ENCODE results near the gene TMEM200A. TPM values are rescaled to one million over a fixed set of nuclear protein-coding genes. Genes with fewer than 3 reads are reported as not detected.
"Not testable (repeated sequence)": the region's sequence is repeated elsewhere in the genome, so short reads cannot be mapped to it uniquely, and the experiment has no call there.

The TMEM200A gene
- 21.4 TPM for total RNA-seq

GRCh38 chr6:130365166-130366106, at the start of gene TMEM200A:
TSS of gene TMEM200A (plus strand) at chr6:130366017. CDS start at chr6:130440423, 74,406 bp downstream.
- H3K4me3 ChIP-seq (ENCODE audit: low read length in 3 of 3), result peak within 1 kb of the TSS; percentile 51 to 65 (median 63)

GRCh38 chr6:130320908-130321307, 44.9 kb upstream of the TMEM200A start:
- no peaks in the 10 kb centered on the region for H3K9me3 ChIP-seq (ENCODE audit: control insufficient read depth in 3 of 3, low read length in 3 of 3)
- no peaks in the 10 kb centered on the region for H3K4me1 ChIP-seq (ENCODE audit: control insufficient read depth in 3 of 3, insufficient read depth in 3 of 3, low read length in 3 of 3)
- H3K36me3 ChIP-seq (ENCODE audit: control insufficient read depth in 3 of 3, insufficient read depth in 3 of 3, low read length in 3 of 3), result no peaks in the 10 kb centered on the region
- no peak overlapping the region for H3K27ac ChIP-seq (ENCODE audit: low read depth, low read length)
- H3K9ac ChIP-seq (ENCODE audit: low read depth in 1 of 3, low read length in 3 of 3), result no peak overlapping the region
- no peak overlapping the region for H3K4me3 ChIP-seq (ENCODE audit: low read length in 3 of 3)
- no peaks in the 10 kb centered on the region for H3K27me3 ChIP-seq (ENCODE audit: control insufficient read depth in 3 of 3, insufficient read depth in 3 of 3, low read length in 3 of 3)

More at GRCh38 chr6:130365166-130366106, at the start of gene TMEM200A:
- Histone ChIP-seq H3K27ac (ENCODE audit: low read depth, low read length) (no peak within 1 kb of the TSS), H3K9me3 (ENCODE audit: control insufficient read depth in 3 of 3, low read length in 3 of 3) (no peaks in the 10 kb centered on the region), H3K4me1 (ENCODE audit: control insufficient read depth in 3 of 3, insufficient read depth in 3 of 3, low read length in 3 of 3) (peaks cover 3 to 7% (median 4%) of the 10 kb centered on the region in 3 donors), H3K36me3 (ENCODE audit: control insufficient read depth in 3 of 3, insufficient read depth in 3 of 3, low read length in 3 of 3) (no peaks in the 10 kb centered on the region), H3K27me3 (ENCODE audit: control insufficient read depth in 3 of 3, insufficient read depth in 3 of 3, low read length in 3 of 3) (peaks cover 15 to 21% (median 20%) of the 10 kb centered on the region in 3 donors), H3K9ac (ENCODE audit: low read depth in 1 of 3, low read length in 3 of 3) (peak within 1 kb of the TSS; percentile 26 to 55 (median 37))

DNA sequence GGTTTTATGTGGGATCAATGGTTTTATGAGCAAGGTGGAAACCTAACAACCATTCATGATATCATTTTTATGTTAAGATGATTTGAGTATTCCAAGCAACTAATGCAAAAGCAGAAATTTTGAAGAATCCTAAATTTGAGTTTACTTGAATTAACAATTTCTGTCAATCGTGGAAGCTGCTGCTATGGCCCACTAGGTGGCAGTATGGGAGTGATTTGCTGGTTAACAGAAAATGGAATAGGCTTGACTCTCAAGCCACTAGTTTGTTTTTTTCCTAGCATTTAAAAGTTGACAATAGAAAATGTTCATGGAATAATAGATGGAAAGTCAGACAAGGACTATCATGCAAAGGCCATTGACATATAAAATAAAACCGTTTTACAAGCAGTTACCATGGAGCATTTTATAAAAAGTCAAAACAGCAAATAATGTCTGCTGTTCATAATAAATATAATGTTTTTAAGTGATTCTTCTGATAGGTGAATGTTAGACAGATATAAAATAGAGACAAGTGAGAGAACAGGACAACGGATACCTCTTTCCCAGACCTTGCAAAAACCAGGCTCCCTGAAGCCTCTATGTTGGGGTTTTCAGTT, 43.0 kb upstream of the TMEM200A start:
- H3K4me1 ChIP-seq (ENCODE audit: control insufficient read depth in 3 of 3, insufficient read depth in 3 of 3, low read length in 3 of 3), result no peaks in the 10 kb centered on the region
- H3K4me3 ChIP-seq (ENCODE audit: low read length in 3 of 3), result no peak overlapping the region
- no peaks in the 10 kb centered on the region for H3K36me3 ChIP-seq (ENCODE audit: control insufficient read depth in 3 of 3, insufficient read depth in 3 of 3, low read length in 3 of 3)
- no peaks in the 10 kb centered on the region for H3K27me3 ChIP-seq (ENCODE audit: control insufficient read depth in 3 of 3, insufficient read depth in 3 of 3, low read length in 3 of 3)
- H3K9ac ChIP-seq (ENCODE audit: low read depth in 1 of 3, low read length in 3 of 3), result no peak overlapping the region
- H3K9me3 ChIP-seq (ENCODE audit: control insufficient read depth in 3 of 3, low read length in 3 of 3), result no peaks in the 10 kb centered on the region
- no peak overlapping the region for H3K27ac ChIP-seq (ENCODE audit: low read depth, low read length)

DNA sequence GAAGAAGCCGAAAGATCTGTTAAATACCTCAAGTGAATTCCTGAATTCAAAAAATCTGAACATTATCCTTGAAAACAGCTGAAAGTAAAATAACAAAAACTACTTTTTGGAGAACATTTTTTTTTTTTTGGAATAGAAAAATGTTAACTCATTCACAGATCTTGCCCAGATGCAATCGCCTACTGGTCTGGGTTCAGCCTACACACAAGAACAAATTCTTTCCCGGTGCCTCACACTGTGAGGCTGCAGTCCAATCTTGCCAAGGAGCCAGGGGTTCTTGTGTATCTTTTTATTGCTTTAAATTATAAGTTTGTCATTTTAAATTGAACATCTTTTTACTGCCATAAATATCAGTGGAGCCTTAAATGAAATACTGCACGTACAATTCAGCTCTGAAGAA, 41.2 kb upstream of the TMEM200A start:
- Histone ChIP-seq H3K27ac (ENCODE audit: low read depth, low read length) (no peak overlapping the region), H3K9me3 (ENCODE audit: control insufficient read depth in 3 of 3, low read length in 3 of 3) (no peaks in the 10 kb centered on the region), H3K4me1 (ENCODE audit: control insufficient read depth in 3 of 3, insufficient read depth in 3 of 3, low read length in 3 of 3) (no peaks in the 10 kb centered on the region), H3K27me3 (ENCODE audit: control insufficient read depth in 3 of 3, insufficient read depth in 3 of 3, low read length in 3 of 3) (no peaks in the 10 kb centered on the region), H3K9ac (ENCODE audit: low read depth in 1 of 3, low read length in 3 of 3) (no peak overlapping the region), H3K4me3 (ENCODE audit: low read length in 3 of 3) (no peak overlapping the region), H3K36me3 (ENCODE audit: control insufficient read depth in 3 of 3, insufficient read depth in 3 of 3, low read length in 3 of 3) (no peaks in the 10 kb centered on the region)

GRCh38 chr6:130326496-130326895, 39.3 kb upstream of the TMEM200A start:
- Histone ChIP-seq H3K4me1 (ENCODE audit: control insufficient read depth in 3 of 3, insufficient read depth in 3 of 3, low read length in 3 of 3) (no peaks in the 10 kb centered on the region), H3K9ac (ENCODE audit: low read depth in 1 of 3, low read length in 3 of 3) (no peak overlapping the region), H3K9me3 (ENCODE audit: control insufficient read depth in 3 of 3, low read length in 3 of 3) (no peaks in the 10 kb centered on the region), H3K27ac (ENCODE audit: low read depth, low read length) (no peak overlapping the region), H3K36me3 (ENCODE audit: control insufficient read depth in 3 of 3, insufficient read depth in 3 of 3, low read length in 3 of 3) (no peaks in the 10 kb centered on the region), H3K27me3 (ENCODE audit: control insufficient read depth in 3 of 3, insufficient read depth in 3 of 3, low read length in 3 of 3) (no peaks in the 10 kb centered on the region), H3K4me3 (ENCODE audit: low read length in 3 of 3) (no peak overlapping the region)

DNA sequence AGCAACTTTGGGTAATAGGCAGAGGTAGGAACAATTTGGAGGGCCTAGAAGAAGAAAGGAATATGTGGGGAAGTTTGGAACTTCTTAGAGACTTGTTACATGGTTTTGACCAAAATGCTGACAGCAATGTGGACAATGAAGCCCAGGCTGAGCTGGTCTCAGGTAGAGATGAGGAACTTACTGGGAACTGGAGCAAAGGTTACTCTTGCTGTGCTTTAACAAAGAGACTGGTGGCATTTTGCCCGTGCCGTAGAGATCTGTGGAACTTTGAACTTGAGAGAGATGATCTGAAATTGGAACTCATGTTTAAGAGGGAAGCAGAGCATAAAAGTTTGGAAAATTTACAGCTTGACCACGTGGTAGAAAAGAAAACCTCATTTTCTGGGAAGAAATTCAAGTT, 28.3 kb upstream of the TMEM200A start:
- Histone ChIP-seq H3K36me3 (ENCODE audit: control insufficient read depth in 3 of 3, insufficient read depth in 3 of 3, low read length in 3 of 3) (no peaks in the 10 kb centered on the region), H3K9me3 (ENCODE audit: control insufficient read depth in 3 of 3, low read length in 3 of 3) (no peaks in the 10 kb centered on the region), H3K27me3 (ENCODE audit: control insufficient read depth in 3 of 3, insufficient read depth in 3 of 3, low read length in 3 of 3) (no peaks in the 10 kb centered on the region), H3K27ac (ENCODE audit: low read depth, low read length) (no peak overlapping the region), H3K4me1 (ENCODE audit: control insufficient read depth in 3 of 3, insufficient read depth in 3 of 3, low read length in 3 of 3) (no peaks in the 10 kb centered on the region), H3K4me3 (ENCODE audit: low read length in 3 of 3) (no peak overlapping the region), H3K9ac (ENCODE audit: low read depth in 1 of 3, low read length in 3 of 3) (no peak overlapping the region)

GRCh38 chr6:130346324-130346723, 19.5 kb upstream of the TMEM200A start:
- not testable (repeated sequence) for H3K9ac ChIP-seq (ENCODE audit: low read depth in 1 of 3, low read length in 3 of 3); H3K9me3 ChIP-seq (ENCODE audit: control insufficient read depth in 3 of 3, low read length in 3 of 3); H3K4me1 ChIP-seq (ENCODE audit: control insufficient read depth in 3 of 3, insufficient read depth in 3 of 3, low read length in 3 of 3); H3K27ac ChIP-seq (ENCODE audit: low read depth, low read length); H3K27me3 ChIP-seq (ENCODE audit: control insufficient read depth in 3 of 3, insufficient read depth in 3 of 3, low read length in 3 of 3); H3K4me3 ChIP-seq (ENCODE audit: low read length in 3 of 3); H3K36me3 ChIP-seq (ENCODE audit: control insufficient read depth in 3 of 3, insufficient read depth in 3 of 3, low read length in 3 of 3)

DNA sequence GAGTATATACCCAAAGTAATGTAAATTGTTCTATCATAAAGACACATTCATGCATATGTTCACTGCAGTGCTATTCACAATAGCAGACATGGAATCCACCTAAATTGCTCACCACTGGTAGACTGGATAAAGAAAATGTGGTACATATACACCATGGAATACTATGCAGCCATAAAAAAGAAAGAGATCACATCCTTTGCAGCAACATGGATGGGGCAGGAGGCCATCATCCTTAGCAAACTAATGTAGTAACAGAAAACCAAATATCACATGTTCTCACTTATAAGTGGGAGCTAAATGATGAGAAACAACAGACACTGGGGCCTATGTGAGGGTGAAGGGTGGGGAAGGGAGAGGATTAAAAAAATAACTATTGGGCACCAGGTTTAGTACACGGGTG, 11.5 kb upstream of the TMEM200A start:
- Histone ChIP-seq H3K9ac (ENCODE audit: low read depth in 1 of 3, low read length in 3 of 3) (no peak overlapping the region), H3K36me3 (ENCODE audit: control insufficient read depth in 3 of 3, insufficient read depth in 3 of 3, low read length in 3 of 3) (no peaks in the 10 kb centered on the region), H3K27me3 (ENCODE audit: control insufficient read depth in 3 of 3, insufficient read depth in 3 of 3, low read length in 3 of 3) (no peaks in the 10 kb centered on the region), H3K9me3 (ENCODE audit: control insufficient read depth in 3 of 3, low read length in 3 of 3) (no peaks in the 10 kb centered on the region), H3K4me1 (ENCODE audit: control insufficient read depth in 3 of 3, insufficient read depth in 3 of 3, low read length in 3 of 3) (no peaks in the 10 kb centered on the region), H3K27ac (ENCODE audit: low read depth, low read length) (no peak overlapping the region), H3K4me3 (ENCODE audit: low read length in 3 of 3) (no peak overlapping the region)

- no peak overlapping the region for H3K27ac ChIP-seq (ENCODE audit: low read depth, low read length)
- H3K27me3 ChIP-seq (ENCODE audit: control insufficient read depth in 3 of 3, insufficient read depth in 3 of 3, low read length in 3 of 3), result no peaks in the 10 kb centered on the region
- H3K4me1 ChIP-seq (ENCODE audit: control insufficient read depth in 3 of 3, insufficient read depth in 3 of 3, low read length in 3 of 3), result no peaks in the 10 kb centered on the region
- H3K9ac ChIP-seq (ENCODE audit: low read depth in 1 of 3, low read length in 3 of 3), result no peak overlapping the region
- H3K4me3 ChIP-seq (ENCODE audit: low read length in 3 of 3), result no peak overlapping the region
- H3K9me3 ChIP-seq (ENCODE audit: control insufficient read depth in 3 of 3, low read length in 3 of 3), result no peaks in the 10 kb centered on the region
- H3K36me3 ChIP-seq (ENCODE audit: control insufficient read depth in 3 of 3, insufficient read depth in 3 of 3, low read length in 3 of 3), result no peaks in the 10 kb centered on the region
These were observed 10.2 kb upstream of the TMEM200A start for GRCh38 chr6:130355572-130355971.

DNA sequence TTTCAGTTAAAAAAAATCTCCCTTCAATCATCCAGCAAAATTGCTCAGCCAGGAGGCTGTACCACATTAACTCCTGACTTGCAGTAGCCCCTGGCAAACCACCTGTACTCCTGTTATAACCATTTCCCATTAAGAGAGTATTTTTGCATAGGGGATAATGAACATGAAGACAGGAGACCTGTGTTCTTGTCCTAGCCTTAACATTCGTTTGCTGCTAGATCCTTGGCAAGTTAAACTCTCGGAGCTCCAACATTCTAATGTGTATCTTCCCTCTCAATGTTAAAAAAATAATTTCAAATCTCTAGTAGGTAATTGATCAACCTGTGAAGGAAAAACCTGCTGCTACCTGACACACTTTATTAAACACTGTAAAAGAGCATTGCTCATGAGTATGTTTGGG, 8.4 kb upstream of the TMEM200A start:
- Histone ChIP-seq H3K27me3 (ENCODE audit: control insufficient read depth in 3 of 3, insufficient read depth in 3 of 3, low read length in 3 of 3) (no peaks in the 10 kb centered on the region), H3K9me3 (ENCODE audit: control insufficient read depth in 3 of 3, low read length in 3 of 3) (no peaks in the 10 kb centered on the region), H3K9ac (ENCODE audit: low read depth in 1 of 3, low read length in 3 of 3) (no peak overlapping the region), H3K27ac (ENCODE audit: low read depth, low read length) (no peak overlapping the region), H3K4me1 (ENCODE audit: control insufficient read depth in 3 of 3, insufficient read depth in 3 of 3, low read length in 3 of 3) (no peaks in the 10 kb centered on the region), H3K4me3 (ENCODE audit: low read length in 3 of 3) (no peak overlapping the region), H3K36me3 (ENCODE audit: control insufficient read depth in 3 of 3, insufficient read depth in 3 of 3, low read length in 3 of 3) (no peaks in the 10 kb centered on the region)

Measured in skeletal muscle tissue (tissue), 4 donors.